ENCODE measurements around the gene PARL.
"Not testable (repeated sequence)": the region's sequence is repeated elsewhere in the genome, so short reads cannot be mapped to it uniquely, and the experiment has no call there.

The PARL gene

DNA sequence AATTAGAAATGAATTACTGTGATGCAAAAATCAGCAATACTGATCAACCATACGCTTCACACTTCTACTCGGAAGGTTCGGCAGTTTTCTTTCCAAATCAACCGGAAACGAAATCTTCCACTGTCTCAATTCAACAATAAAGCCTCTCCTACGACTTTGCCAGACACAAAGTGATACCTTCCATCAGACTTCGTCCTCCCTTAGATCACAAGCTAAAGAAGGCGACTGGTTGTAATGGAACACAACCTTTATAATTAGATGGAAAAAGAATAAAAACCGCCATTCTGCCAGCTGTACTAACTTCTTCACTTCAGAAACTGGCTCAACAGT is 618 bp downstream of the PARL start:
- Histone ChIP-seq H3K9ac (ENCODE audit: low read depth in 1 of 2, low read length in 2 of 2) (peak overlapping the region; percentile 87 to 89), H3K27me3 (ENCODE audit: control insufficient read depth in 2 of 2, insufficient read depth in 2 of 2, low read length in 2 of 2) (no peaks in the 10 kb centered on the region), H3K4me1 (ENCODE audit: control insufficient read depth in 2 of 2, insufficient read depth in 2 of 2, low read length in 2 of 2) (peaks cover 11 to 14% of the 10 kb centered on the region in 2 donors), H3K9me3 (ENCODE audit: control insufficient read depth in 2 of 2, low read length in 2 of 2) (no peaks in the 10 kb centered on the region), H3K27ac (ENCODE audit: low read depth in 2 of 2, low read length in 2 of 2) (peak overlapping the region; percentile 79 to 80), H3K4me3 (ENCODE audit: low read length in 2 of 2) (peak overlapping the region; percentile 97 to 99), H3K36me3 (ENCODE audit: control insufficient read depth in 2 of 2, insufficient read depth in 2 of 2, low read length in 2 of 2) (no peaks in the 10 kb centered on the region)

GRCh38 chr3:183883291-183884096 is 1.2 kb downstream of the PARL start:
- Histone ChIP-seq H3K4me3 (ENCODE audit: low read length in 2 of 2) (peak overlapping the region; percentile 97 to 99), H3K27me3 (ENCODE audit: control insufficient read depth in 2 of 2, insufficient read depth in 2 of 2, low read length in 2 of 2) (no peaks in the 10 kb centered on the region), H3K4me1 (ENCODE audit: control insufficient read depth in 2 of 2, insufficient read depth in 2 of 2, low read length in 2 of 2) (peaks cover 11 to 14% of the 10 kb centered on the region in 2 donors), H3K27ac (ENCODE audit: low read depth in 2 of 2, low read length in 2 of 2) (peak overlapping the region in 1 of 2 donors; percentile 80), H3K9me3 (ENCODE audit: control insufficient read depth in 2 of 2, low read length in 2 of 2) (no peaks in the 10 kb centered on the region), H3K9ac (ENCODE audit: low read depth in 1 of 2, low read length in 2 of 2) (peak overlapping the region; percentile 87 to 89), H3K36me3 (ENCODE audit: control insufficient read depth in 2 of 2, insufficient read depth in 2 of 2, low read length in 2 of 2) (no peaks in the 10 kb centered on the region)

DNA sequence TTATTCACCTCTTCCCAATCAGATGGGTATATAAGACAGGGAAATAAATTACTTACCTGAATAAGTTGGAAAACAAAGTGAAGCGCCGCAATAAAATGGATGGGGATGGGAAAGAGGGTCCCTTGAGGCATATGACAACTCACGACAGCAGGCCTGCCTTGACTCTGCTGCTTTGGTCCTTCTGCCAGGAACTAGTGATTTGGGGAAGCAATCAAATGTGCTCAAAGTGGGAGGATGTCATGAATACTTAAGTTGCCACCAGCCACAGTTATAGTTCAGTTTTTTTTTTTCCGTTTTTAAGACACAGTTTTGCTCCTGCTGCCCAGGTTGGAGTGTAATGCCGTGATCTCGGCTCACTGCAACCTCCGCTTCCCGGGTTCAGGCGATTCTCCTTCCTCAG is 4.6 kb downstream of the PARL start:
- H3K27ac ChIP-seq (ENCODE audit: low read depth in 2 of 2, low read length in 2 of 2): no peak overlapping the region
- H3K9ac ChIP-seq (ENCODE audit: low read depth in 1 of 2, low read length in 2 of 2): no peak overlapping the region
- H3K9me3 ChIP-seq (ENCODE audit: control insufficient read depth in 2 of 2, low read length in 2 of 2): no peaks in the 10 kb centered on the region
- H3K27me3 ChIP-seq (ENCODE audit: control insufficient read depth in 2 of 2, insufficient read depth in 2 of 2, low read length in 2 of 2): no peaks in the 10 kb centered on the region
- H3K4me3 ChIP-seq (ENCODE audit: low read length in 2 of 2): no peak overlapping the region
- peaks cover 0 to 2% of the 10 kb centered on the region in 2 donors for H3K36me3 ChIP-seq (ENCODE audit: control insufficient read depth in 2 of 2, insufficient read depth in 2 of 2, low read length in 2 of 2)
- H3K4me1 ChIP-seq (ENCODE audit: control insufficient read depth in 2 of 2, insufficient read depth in 2 of 2, low read length in 2 of 2): peaks cover 10 to 11% of the 10 kb centered on the region in 2 donors

- Histone ChIP-seq H3K27me3 (ENCODE audit: control insufficient read depth in 2 of 2, insufficient read depth in 2 of 2, low read length in 2 of 2) (no peaks in the 10 kb centered on the region), H3K36me3 (ENCODE audit: control insufficient read depth in 2 of 2, insufficient read depth in 2 of 2, low read length in 2 of 2) (peaks cover 0 to 2% of the 10 kb centered on the region in 2 donors), H3K4me3 (ENCODE audit: low read length in 2 of 2) (no peak overlapping the region), H3K9ac (ENCODE audit: low read depth in 1 of 2, low read length in 2 of 2) (no peak overlapping the region), H3K4me1 (ENCODE audit: control insufficient read depth in 2 of 2, insufficient read depth in 2 of 2, low read length in 2 of 2) (peaks cover 10% of the 10 kb centered on the region in 2 donors), H3K9me3 (ENCODE audit: control insufficient read depth in 2 of 2, low read length in 2 of 2) (no peaks in the 10 kb centered on the region), H3K27ac (ENCODE audit: low read depth in 2 of 2, low read length in 2 of 2) (no peak overlapping the region)
Measured at GRCh38 chr3:183879243-183879642, 5.4 kb downstream of the PARL start.

GRCh38 chr3:183878071-183878470 is 6.6 kb downstream of the PARL start:
- Histone ChIP-seq H3K27ac (ENCODE audit: low read depth in 2 of 2, low read length in 2 of 2) (no peak overlapping the region), H3K27me3 (ENCODE audit: control insufficient read depth in 2 of 2, insufficient read depth in 2 of 2, low read length in 2 of 2) (no peaks in the 10 kb centered on the region), H3K9me3 (ENCODE audit: control insufficient read depth in 2 of 2, low read length in 2 of 2) (no peaks in the 10 kb centered on the region), H3K9ac (ENCODE audit: low read depth in 1 of 2, low read length in 2 of 2) (no peak overlapping the region), H3K36me3 (ENCODE audit: control insufficient read depth in 2 of 2, insufficient read depth in 2 of 2, low read length in 2 of 2) (peaks cover 0 to 2% of the 10 kb centered on the region in 2 donors), H3K4me3 (ENCODE audit: low read length in 2 of 2) (no peak overlapping the region), H3K4me1 (ENCODE audit: control insufficient read depth in 2 of 2, insufficient read depth in 2 of 2, low read length in 2 of 2) (peaks cover 0 to 5% of the 10 kb centered on the region in 2 donors)

GRCh38 chr3:183877227-183877626 is 7.5 kb downstream of the PARL start:
- not testable (repeated sequence) for H3K27ac ChIP-seq (ENCODE audit: low read depth in 2 of 2, low read length in 2 of 2); H3K9me3 ChIP-seq (ENCODE audit: control insufficient read depth in 2 of 2, low read length in 2 of 2); H3K4me1 ChIP-seq (ENCODE audit: control insufficient read depth in 2 of 2, insufficient read depth in 2 of 2, low read length in 2 of 2); H3K4me3 ChIP-seq (ENCODE audit: low read length in 2 of 2); H3K9ac ChIP-seq (ENCODE audit: low read depth in 1 of 2, low read length in 2 of 2); H3K27me3 ChIP-seq (ENCODE audit: control insufficient read depth in 2 of 2, insufficient read depth in 2 of 2, low read length in 2 of 2); H3K36me3 ChIP-seq (ENCODE audit: control insufficient read depth in 2 of 2, insufficient read depth in 2 of 2, low read length in 2 of 2)

DNA sequence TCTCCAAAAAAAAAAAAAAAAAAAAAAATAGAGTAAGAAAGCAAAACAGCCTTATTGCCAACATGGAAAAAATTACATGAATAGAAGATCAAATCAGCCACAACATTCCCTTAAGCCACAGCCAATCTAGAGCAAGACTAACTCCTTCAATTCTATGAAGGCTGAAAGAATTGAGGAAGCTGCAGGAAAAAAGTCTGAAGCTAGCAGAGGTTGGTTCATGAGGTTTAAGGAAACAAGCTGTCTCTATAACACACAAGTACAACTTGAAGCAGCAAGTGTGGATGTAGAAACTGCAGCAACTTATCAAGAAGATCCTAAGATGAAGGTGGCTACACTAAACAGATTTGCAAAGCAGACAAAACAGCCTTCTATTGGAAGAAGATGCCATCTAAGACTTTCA is 9.3 kb downstream of the PARL start:
- Histone ChIP-seq H3K9me3 (ENCODE audit: control insufficient read depth in 2 of 2, low read length in 2 of 2) (no peaks in the 10 kb centered on the region), H3K9ac (ENCODE audit: low read depth in 1 of 2, low read length in 2 of 2) (no peak overlapping the region), H3K36me3 (ENCODE audit: control insufficient read depth in 2 of 2, insufficient read depth in 2 of 2, low read length in 2 of 2) (peaks cover 0 to 2% of the 10 kb centered on the region in 2 donors), H3K4me1 (ENCODE audit: control insufficient read depth in 2 of 2, insufficient read depth in 2 of 2, low read length in 2 of 2) (no peaks in the 10 kb centered on the region), H3K4me3 (ENCODE audit: low read length in 2 of 2) (no peak overlapping the region), H3K27me3 (ENCODE audit: control insufficient read depth in 2 of 2, insufficient read depth in 2 of 2, low read length in 2 of 2) (no peaks in the 10 kb centered on the region), H3K27ac (ENCODE audit: low read depth in 2 of 2, low read length in 2 of 2) (no peak overlapping the region)

GRCh38 chr3:183873914-183874313 is 10.8 kb downstream of the PARL start:
- Histone ChIP-seq H3K4me3 (ENCODE audit: low read length in 2 of 2) (no peak overlapping the region), H3K4me1 (ENCODE audit: control insufficient read depth in 2 of 2, insufficient read depth in 2 of 2, low read length in 2 of 2) (no peaks in the 10 kb centered on the region), H3K9me3 (ENCODE audit: control insufficient read depth in 2 of 2, low read length in 2 of 2) (no peaks in the 10 kb centered on the region), H3K27me3 (ENCODE audit: control insufficient read depth in 2 of 2, insufficient read depth in 2 of 2, low read length in 2 of 2) (no peaks in the 10 kb centered on the region), H3K36me3 (ENCODE audit: control insufficient read depth in 2 of 2, insufficient read depth in 2 of 2, low read length in 2 of 2) (peaks cover 0 to 2% of the 10 kb centered on the region in 2 donors), H3K27ac (ENCODE audit: low read depth in 2 of 2, low read length in 2 of 2) (no peak overlapping the region), H3K9ac (ENCODE audit: low read depth in 1 of 2, low read length in 2 of 2) (no peak overlapping the region)

DNA sequence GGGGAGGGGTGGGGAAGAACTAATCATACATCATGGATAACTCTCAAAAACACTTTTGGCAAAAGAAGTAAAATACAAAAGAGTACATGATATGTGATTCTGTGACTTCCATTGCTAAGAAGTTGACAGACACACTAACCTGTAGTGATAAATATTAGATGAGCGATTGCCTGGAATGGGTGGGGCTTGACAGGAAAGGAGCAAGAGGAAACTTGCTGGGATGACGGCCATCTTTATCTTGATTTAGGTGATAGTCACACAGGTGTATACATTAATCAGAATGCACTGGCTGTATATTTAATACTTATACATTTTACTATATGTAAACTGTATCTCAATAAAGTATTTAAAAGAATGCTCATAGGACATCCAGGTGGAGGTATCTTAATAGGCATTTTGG is 13.1 kb downstream of the PARL start:
- H3K27ac ChIP-seq (ENCODE audit: low read depth in 2 of 2, low read length in 2 of 2): no peak overlapping the region
- no peak overlapping the region for H3K9ac ChIP-seq (ENCODE audit: low read depth in 1 of 2, low read length in 2 of 2)
- H3K4me3 ChIP-seq (ENCODE audit: low read length in 2 of 2): no peak overlapping the region
- no peaks in the 10 kb centered on the region for H3K27me3 ChIP-seq (ENCODE audit: control insufficient read depth in 2 of 2, insufficient read depth in 2 of 2, low read length in 2 of 2)
- H3K4me1 ChIP-seq (ENCODE audit: control insufficient read depth in 2 of 2, insufficient read depth in 2 of 2, low read length in 2 of 2): no peaks in the 10 kb centered on the region
- H3K9me3 ChIP-seq (ENCODE audit: control insufficient read depth in 2 of 2, low read length in 2 of 2): no peaks in the 10 kb centered on the region
- peaks cover 5 to 12% of the 10 kb centered on the region in 2 donors for H3K36me3 ChIP-seq (ENCODE audit: control insufficient read depth in 2 of 2, insufficient read depth in 2 of 2, low read length in 2 of 2)

DNA sequence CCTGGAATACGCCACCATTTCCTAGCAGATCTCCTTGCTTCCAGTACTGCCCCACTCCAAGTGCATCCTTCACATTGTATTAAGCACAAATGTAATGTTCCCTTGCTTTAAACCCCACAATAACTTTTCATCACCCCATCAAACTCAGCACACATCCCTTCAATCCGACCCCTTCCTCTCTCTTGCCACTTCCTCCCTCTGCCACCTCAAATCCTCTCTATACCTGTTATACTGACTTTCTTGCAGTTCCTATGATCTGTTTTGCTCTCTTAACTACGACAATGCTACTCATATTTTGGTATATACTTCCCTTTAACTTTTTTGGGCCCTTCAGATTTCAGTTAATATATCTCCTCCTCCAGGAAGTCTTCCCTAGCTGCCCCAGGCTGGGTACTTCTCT is 14.1 kb downstream of the PARL start:
- H3K9me3 ChIP-seq (ENCODE audit: control insufficient read depth in 2 of 2, low read length in 2 of 2): no peaks in the 10 kb centered on the region
- H3K27ac ChIP-seq (ENCODE audit: low read depth in 2 of 2, low read length in 2 of 2): no peak overlapping the region
- H3K27me3 ChIP-seq (ENCODE audit: control insufficient read depth in 2 of 2, insufficient read depth in 2 of 2, low read length in 2 of 2): no peaks in the 10 kb centered on the region
- peaks cover 12 to 19% of the 10 kb centered on the region in 2 donors for H3K36me3 ChIP-seq (ENCODE audit: control insufficient read depth in 2 of 2, insufficient read depth in 2 of 2, low read length in 2 of 2)
- no peaks in the 10 kb centered on the region for H3K4me1 ChIP-seq (ENCODE audit: control insufficient read depth in 2 of 2, insufficient read depth in 2 of 2, low read length in 2 of 2)
- H3K4me3 ChIP-seq (ENCODE audit: low read length in 2 of 2): no peak overlapping the region
- no peak overlapping the region for H3K9ac ChIP-seq (ENCODE audit: low read depth in 1 of 2, low read length in 2 of 2)
